Erythroblast (primary cell): ENCODE measurements around the gene RAB7A.

ENCODE experiments used
- GATA1 ChIP-seq: IDR thresholded peaks from 2 replicates; pipeline ENCODE4 v1.6.1; 2011; ENCODE audit warnings: low read depth, mild to moderate bottlenecking, control low read depth, low read length, moderate library complexity
- POLR2A ChIP-seq: IDR thresholded peaks from 2 replicates; pipeline ENCODE4 v1.6.1; 2011; ENCODE audit warnings: mild to moderate bottlenecking, low read length

DNA sequence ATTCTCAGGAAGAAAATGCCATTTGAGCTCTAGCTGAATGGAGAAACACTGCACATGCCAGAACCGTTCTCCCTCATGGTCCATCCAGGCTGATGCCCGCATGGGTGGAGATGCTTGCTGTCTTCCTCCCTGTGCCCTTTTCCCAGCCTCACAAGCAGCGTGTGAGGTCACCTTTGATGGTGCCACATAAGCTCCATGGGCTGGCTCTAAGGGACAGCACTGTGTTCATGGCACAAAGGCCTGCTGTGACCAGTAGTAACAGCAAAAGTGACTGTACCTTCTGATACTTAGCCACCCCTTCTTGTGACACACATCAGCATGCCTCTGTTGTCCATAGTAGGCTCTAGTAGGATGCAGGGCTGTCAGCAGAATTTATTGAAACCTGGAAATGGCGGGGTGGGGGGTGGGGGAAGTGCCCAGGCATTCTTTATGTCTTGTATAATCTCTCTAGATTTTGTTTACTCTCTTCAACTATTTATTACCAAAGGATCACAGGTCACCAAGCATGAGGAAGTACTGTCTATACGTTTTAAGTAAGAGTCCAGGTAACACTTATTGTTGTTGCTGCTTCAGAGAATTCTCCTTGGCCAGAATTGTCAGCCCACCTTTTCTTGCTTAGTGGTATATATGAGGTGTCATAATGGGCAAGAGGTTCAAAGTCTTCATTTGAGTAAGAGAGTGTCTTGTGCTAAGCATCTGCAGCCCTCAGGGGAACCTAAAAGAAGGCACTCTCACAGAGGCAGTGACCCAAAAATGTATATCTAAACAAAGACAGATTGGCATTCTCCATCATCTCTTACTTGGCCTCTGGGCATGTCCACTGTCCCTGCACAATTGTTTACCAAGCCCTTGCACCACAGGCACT, 56.5 kb downstream of the RAB7A start:
- TF ChIP-seq POLR2A: no peak
- no peak for TF ChIP-seq GATA1
